GM19239 (cell line): Measurements from ENCODE around the gene DRICH1.
"Not testable (repeated sequence)": the region's sequence is repeated elsewhere in the genome, so short reads cannot be mapped to it uniquely, and the experiment has no call there.

Source experiments
- DNase-seq: peaks from one replicate; pipeline ENCODE4 v3.0.0; 2011; ENCODE audit warnings: low spot score; ENCODE audit not compliant: insufficient read length
- FAIRE-seq: peaks from 2 replicates; lab custom pipeline; 2011; peaks lifted over from hg19 to GRCh38; lab: Jason Lieb, UNC

Gene DRICH1

GRCh38 chr22:23632178-23632577 lies at the start of gene DRICH1:
DRICH1 (minus strand) TSS chr22:23632321; CDS start chr22:23632023, 298 bp downstream.
- FAIRE-seq (no peak), DNase-seq (no peak)

GRCh38 chr22:23681026-23681809 lies 49.1 kb upstream of the DRICH1 start:
- FAIRE-seq (no peak), DNase-seq (no peak)

GRCh38 chr22:23678133-23678532 lies 46.0 kb upstream of the DRICH1 start:
- FAIRE-seq: no peak
- DNase-seq: no peak

- no peak for DNase-seq
- FAIRE-seq: no peak
Measured at GRCh38 chr22:23677701-23677995, 45.5 kb upstream of the DRICH1 start.

- not testable (repeated sequence) for FAIRE-seq, DNase-seq
Measured at GRCh38 chr22:23676841-23677700, 45.0 kb upstream of the DRICH1 start.

- DNase-seq (peak; percentile 23), FAIRE-seq (peak; percentile 71)
Measured at GRCh38 chr22:23675502-23676415, 43.6 kb upstream of the DRICH1 start.

- DNase-seq, FAIRE-seq: not testable (repeated sequence)
Measured at GRCh38 chr22:23674886-23675501, 42.9 kb upstream of the DRICH1 start.

- FAIRE-seq: no peak
Measured at GRCh38 chr22:23673826-23674690, 41.9 kb upstream of the DRICH1 start.

GRCh38 chr22:23673050-23673620 lies 41.0 kb upstream of the DRICH1 start:
- FAIRE-seq: no peak
- no peak for DNase-seq

More at GRCh38 chr22:23673826-23674690, 41.9 kb upstream of the DRICH1 start:
- DNase-seq: no peak

- DNase-seq: not testable (repeated sequence)
- peak; percentile 80 for FAIRE-seq
Measured at GRCh38 chr22:23672307-23673049, 40.4 kb upstream of the DRICH1 start.

GRCh38 chr22:23671387-23671786 lies 39.3 kb upstream of the DRICH1 start:
- not testable (repeated sequence) for DNase-seq, FAIRE-seq

- DNase-seq (no peak), FAIRE-seq (no peak)
Measured at GRCh38 chr22:23670378-23671295, 38.5 kb upstream of the DRICH1 start.

- FAIRE-seq, DNase-seq: not testable (repeated sequence)
Measured at GRCh38 chr22:23660381-23660780, 28.3 kb upstream of the DRICH1 start.

GRCh38 chr22:23657727-23658126 lies 25.6 kb upstream of the DRICH1 start:
- FAIRE-seq (no peak), DNase-seq (no peak)

- FAIRE-seq: no peak
- no peak for DNase-seq
Measured at GRCh38 chr22:23655891-23656475, 23.9 kb upstream of the DRICH1 start.

GRCh38 chr22:23652711-23653110 lies 20.6 kb upstream of the DRICH1 start:
- DNase-seq (no peak), FAIRE-seq (no peak)
